CD4-positive, alpha-beta T cell (primary cell): Measurements from ENCODE around the gene SHROOM2. TPM values are rescaled to one million over a fixed set of nuclear protein-coding genes. Genes with fewer than 3 reads are reported as not detected.

ENCODE experiments used
- ATAC-seq: fragments of 200-7000 bp; cut with Tn5 transposase; one replicate; pipeline ENCODE4 v1.10.0; 2022; ENCODE audit warnings: mild to moderate bottlenecking; ENCODE audit not compliant: poor library complexity
- CTCF ChIA-PET: fragments of 350-600 bp; sonication (Branson Sonifier 250); formaldehyde crosslinking; loops from one replicate; lab custom pipeline; 2021; ENCODE audit warnings: antibody characterized with exemption, inconsistent platforms; lab: Charles Lee
- POLR2A ChIA-PET: fragments of 350-600 bp; sonication (Branson Sonifier 250); formaldehyde crosslinking; loops from one replicate; lab custom pipeline; 2021; ENCODE audit warnings: antibody characterized with exemption, inconsistent platforms; lab: Charles Lee
- DNase-seq, 14 experiments: peaks; one replicate each; pipeline ENCODE4 v3.0.0-alpha.2; 2013 to 2020; ENCODE audit warnings: mixed read lengths in 2 of 14
- H3K27ac ChIP-seq, 2 donors: one replicate each; pipeline versions ENCODE4 v1.5.1 to v1.7.0; 2013; ENCODE audit warnings: low read length in 2 of 2, low read depth in 1 of 2, mild to moderate bottlenecking in 1 of 2
- H3K27me3 ChIP-seq, 2 experiments: 1 replicate in 1 of 2; 2 replicates in 1 of 2; pipeline versions ENCODE4 v1.6.1 to v1.7.0; 2013; ENCODE audit warnings: low read length in 2 of 2, control low read depth in 1 of 2, mild to moderate bottlenecking in 1 of 2, moderate library complexity in 1 of 2; ENCODE audit not compliant: insufficient read depth in 2 of 2, control insufficient read depth in 1 of 2
- H3K36me3 ChIP-seq: one replicate; pipeline ENCODE4 v1.6.1; 2013; ENCODE audit warnings: low read length, control low read depth; ENCODE audit not compliant: insufficient read depth
- H3K4me1 ChIP-seq: one replicate; pipeline ENCODE4 v1.6.1; 2013; ENCODE audit warnings: low read length, control low read depth; ENCODE audit not compliant: insufficient read depth
- H3K4me3 ChIP-seq: one replicate; pipeline ENCODE4 v1.5.1; 2013; ENCODE audit warnings: mild to moderate bottlenecking, low read length, moderate library complexity
- H3K9me3 ChIP-seq, 2 experiments: 1 replicate in 1 of 2; 2 replicates in 1 of 2; pipeline versions ENCODE4 v1.6.1 to v1.7.0; 2013; ENCODE audit warnings: low read length in 2 of 2, mild to moderate bottlenecking in 2 of 2, control low read depth in 1 of 2, moderate library complexity in 1 of 2; ENCODE audit not compliant: control insufficient read depth in 1 of 2, insufficient read depth in 1 of 2
- H3K27ac Mint-ChIP-seq: one replicate; pipeline ENCODE4 v1.8.0; 2020; ENCODE audit warnings: mixed read lengths
- H3K27me3 Mint-ChIP-seq: one replicate; pipeline ENCODE4 v1.8.0; 2021; ENCODE audit warnings: mixed read lengths
- H3K36me3 Mint-ChIP-seq: one replicate; pipeline ENCODE4 v1.8.0; 2021; ENCODE audit warnings: low read depth, mixed read lengths
- H3K4me1 Mint-ChIP-seq: one replicate; pipeline ENCODE4 v1.8.0; 2021; ENCODE audit warnings: low read depth, mixed read lengths
- H3K4me3 Mint-ChIP-seq: one replicate; pipeline ENCODE4 v1.8.0; 2020; ENCODE audit warnings: mild to moderate bottlenecking, mixed read lengths
- H3K9me3 Mint-ChIP-seq: one replicate; pipeline ENCODE4 v1.8.0; 2020; ENCODE audit warnings: mixed read lengths
- intact Hi-C, 2 experiments: fragments of 100-400 bp; cut with DNase I in 1 of 2; cut with micrococcal nuclease in 1 of 2; formaldehyde crosslinking; loops; one replicate each; pipeline versions ENCODE4 v1.15.1 to v1.9.0; 2023 to 2025; cut with DNase I, micrococcal nuclease
- total RNA-seq, 174 experiments: library from RNA in 2 of 174; stranded (reverse) in 2 of 174; gene quantifications; one replicate each; pipeline ENCODE4 v1.2.3 and lab custom pipeline; 2021 to 2026
- TF ChIP-seq, protein P1 (sequence below): fragments of 200-600 bp; IDR thresholded peaks from one replicate; pipeline ENCODE4 v1.8.0; 2022; ENCODE audit warnings: antibody characterized with exemption, mild to moderate bottlenecking

The SHROOM2 gene
- total RNA-seq, 2 experiments from 2014 or later: not detected

DNA sequence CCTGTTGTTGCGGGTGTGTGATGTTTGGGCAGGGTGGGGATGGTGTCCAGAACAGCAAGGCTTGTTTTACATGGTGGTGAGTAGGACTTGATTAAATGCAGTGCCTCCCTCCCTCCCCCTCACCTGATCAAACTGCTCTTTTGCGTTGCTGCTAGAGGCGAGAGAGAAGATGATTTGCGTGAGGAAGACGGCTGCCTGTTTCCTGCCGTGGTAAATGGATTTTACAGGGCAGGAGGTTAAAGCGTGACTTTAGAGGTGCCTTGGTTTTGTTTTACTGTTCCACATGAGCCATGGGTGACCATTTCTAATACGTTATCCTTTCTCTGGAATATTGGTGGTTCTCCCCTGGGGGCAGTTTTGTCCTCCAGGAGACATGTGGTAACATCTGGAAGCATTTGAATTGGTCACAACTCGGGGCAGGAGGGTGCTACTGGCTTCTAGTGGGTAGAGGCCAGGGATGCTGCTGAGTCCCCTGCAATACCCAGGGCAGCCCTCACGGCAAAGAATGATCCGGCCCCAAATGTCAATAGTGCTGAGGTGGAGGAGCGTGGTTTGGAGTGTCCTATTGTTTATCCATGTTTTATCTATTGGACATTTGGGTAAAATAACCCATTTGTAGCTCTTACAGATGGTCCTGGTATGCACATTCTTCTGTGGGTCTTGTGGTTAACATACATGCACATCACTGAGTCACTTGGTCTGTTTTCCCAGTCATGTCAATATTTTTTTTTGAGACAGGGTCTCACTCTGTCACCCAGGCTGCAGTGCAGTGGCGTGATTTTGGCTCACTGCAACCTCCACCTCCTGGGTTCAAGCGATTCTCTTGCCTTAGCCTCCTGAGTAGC is 73.7 kb downstream of the SHROOM2 start:
- DNase-seq (no peak), ATAC-seq (no peak)
- H3K27me3 Mint-ChIP-seq: peaks cover 15% of the 10 kb centered on the region
- H3K4me1 Mint-ChIP-seq: no peaks in the 10 kb centered on the region
- H3K9me3 Mint-ChIP-seq: no peaks in the 10 kb centered on the region
- H3K27ac Mint-ChIP-seq: no peak overlapping the region
- TF ChIP-seq, protein P1, sequence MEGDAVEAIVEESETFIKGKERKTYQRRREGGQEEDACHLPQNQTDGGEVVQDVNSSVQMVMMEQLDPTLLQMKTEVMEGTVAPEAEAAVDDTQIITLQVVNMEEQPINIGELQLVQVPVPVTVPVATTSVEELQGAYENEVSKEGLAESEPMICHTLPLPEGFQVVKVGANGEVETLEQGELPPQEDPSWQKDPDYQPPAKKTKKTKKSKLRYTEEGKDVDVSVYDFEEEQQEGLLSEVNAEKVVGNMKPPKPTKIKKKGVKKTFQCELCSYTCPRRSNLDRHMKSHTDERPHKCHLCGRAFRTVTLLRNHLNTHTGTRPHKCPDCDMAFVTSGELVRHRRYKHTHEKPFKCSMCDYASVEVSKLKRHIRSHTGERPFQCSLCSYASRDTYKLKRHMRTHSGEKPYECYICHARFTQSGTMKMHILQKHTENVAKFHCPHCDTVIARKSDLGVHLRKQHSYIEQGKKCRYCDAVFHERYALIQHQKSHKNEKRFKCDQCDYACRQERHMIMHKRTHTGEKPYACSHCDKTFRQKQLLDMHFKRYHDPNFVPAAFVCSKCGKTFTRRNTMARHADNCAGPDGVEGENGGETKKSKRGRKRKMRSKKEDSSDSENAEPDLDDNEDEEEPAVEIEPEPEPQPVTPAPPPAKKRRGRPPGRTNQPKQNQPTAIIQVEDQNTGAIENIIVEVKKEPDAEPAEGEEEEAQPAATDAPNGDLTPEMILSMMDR: no peak
- intact Hi-C loops: no loop called here
- no peaks in the 10 kb centered on the region for H3K27me3 ChIP-seq
- H3K36me3 ChIP-seq: no peaks in the 10 kb centered on the region
- ChIA-PET POLR2A (no interaction called here), CTCF (no interaction called here)
- H3K4me3 ChIP-seq: no peak overlapping the region
- no peak overlapping the region for H3K27ac ChIP-seq
- H3K36me3 Mint-ChIP-seq: no peaks in the 10 kb centered on the region
- peaks cover 0 to 4% of the 10 kb centered on the region in 2 experiments for H3K9me3 ChIP-seq
- H3K4me3 Mint-ChIP-seq: no peak overlapping the region
- H3K4me1 ChIP-seq: no peaks in the 10 kb centered on the region

DNA sequence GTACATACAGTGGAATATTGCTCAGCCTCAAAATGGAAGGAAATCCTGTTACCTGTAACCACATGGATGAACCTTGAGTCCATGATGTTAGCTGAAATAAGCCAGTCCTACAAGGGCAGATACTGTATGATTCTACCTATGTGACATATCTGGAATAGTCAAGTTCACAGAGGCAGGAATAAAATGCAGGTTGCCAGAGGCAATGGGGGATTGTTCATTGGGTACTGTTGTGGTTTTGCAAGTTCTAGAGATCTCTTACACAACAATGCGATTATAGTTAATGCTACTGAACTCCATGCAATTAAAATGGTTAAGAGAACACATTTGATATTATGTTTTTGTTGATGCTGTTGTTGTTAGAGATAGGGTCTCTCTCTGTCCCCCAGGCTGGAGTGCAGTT is 74.6 kb downstream of the SHROOM2 start:
- intact Hi-C loops: no loop called here
- no peaks in the 10 kb centered on the region for H3K4me1 ChIP-seq
- Mint-ChIP-seq H3K36me3 (no peaks in the 10 kb centered on the region), H3K27me3 (peaks cover 11% of the 10 kb centered on the region), H3K27ac (no peak overlapping the region), H3K4me3 (no peak overlapping the region), H3K4me1 (no peaks in the 10 kb centered on the region), H3K9me3 (no peaks in the 10 kb centered on the region)
- no peak overlapping the region for H3K27ac ChIP-seq
- no peaks in the 10 kb centered on the region for H3K27me3 ChIP-seq
- ChIA-PET CTCF (no interaction called here), POLR2A (no interaction called here)
- ATAC-seq (no peak), DNase-seq (no peak)
- peaks cover 0 to 4% of the 10 kb centered on the region in 2 experiments for H3K9me3 ChIP-seq
- no peak overlapping the region for H3K4me3 ChIP-seq
- TF ChIP-seq, protein P1: no peak
- H3K36me3 ChIP-seq: no peaks in the 10 kb centered on the region

- CTCF ChIA-PET: no interaction called here
Observed at GRCh38 chrX:9861711-9862110, 75.5 kb downstream of the SHROOM2 start.

More at GRCh38 chrX:9861711-9862110, 75.5 kb downstream of the SHROOM2 start:
- Mint-ChIP-seq H3K9me3 (no peaks in the 10 kb centered on the region), H3K36me3 (no peaks in the 10 kb centered on the region), H3K27ac (no peak overlapping the region), H3K4me3 (no peak overlapping the region), H3K27me3 (peaks cover 16% of the 10 kb centered on the region), H3K4me1 (no peaks in the 10 kb centered on the region)
- ATAC-seq (no peak), DNase-seq (no peak)
- TF ChIP-seq, protein P1: no peak
- Histone ChIP-seq H3K9me3 (peaks cover 0 to 4% of the 10 kb centered on the region in 2 experiments), H3K27me3 (peaks cover 0 to 2% of the 10 kb centered on the region in 2 experiments), H3K4me1 (no peaks in the 10 kb centered on the region), H3K4me3 (no peak overlapping the region), H3K27ac (no peak overlapping the region), H3K36me3 (no peaks in the 10 kb centered on the region)
- intact Hi-C loops: no loop called here
- POLR2A ChIA-PET: no interaction called here
